Measurements from ENCODE around the gene SRSF6. TPM values are rescaled to one million over a fixed set of nuclear protein-coding genes. Genes with fewer than 3 reads are reported as not detected.
"Not testable (repeated sequence)": the region's sequence is repeated elsewhere in the genome, so short reads cannot be mapped to it uniquely, and the experiment has no call there.

SRSF6 gene
- polyA plus RNA-seq, 3 donors from 2014 or later = 18.7 to 43.7 (median 25.4) TPM

DNA sequence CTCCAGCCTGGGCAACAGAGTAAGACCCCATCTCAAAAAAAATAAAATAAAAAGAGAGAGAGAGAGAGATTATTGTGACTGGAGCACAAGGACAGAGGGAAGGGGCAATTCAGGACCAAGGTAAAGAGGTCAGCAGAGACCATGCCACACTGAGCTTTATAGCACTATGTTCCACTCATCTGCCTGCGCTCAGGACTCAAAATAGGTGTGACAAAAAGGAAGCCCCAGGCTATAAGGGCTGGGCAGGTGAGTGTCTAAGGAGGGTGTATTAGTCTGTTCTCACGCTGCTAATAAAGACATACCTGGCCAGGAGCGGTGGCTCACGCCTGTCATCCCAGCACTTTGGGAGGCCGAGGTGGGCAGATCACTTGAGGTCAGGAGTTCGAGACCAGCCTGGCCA is 23.1 kb upstream of the SRSF6 start:
- Mint-ChIP-seq H3K9me3 (no peaks in the 10 kb centered on the region), H3K36me3 (no peaks in the 10 kb centered on the region), H3K27ac (no peak overlapping the region), H3K27me3 (ENCODE audit: low read depth in 3 of 3) (peaks cover 2 to 22% (median 5%) of the 10 kb centered on the region in 3 donors), H3K4me1 (no peaks in the 10 kb centered on the region), H3K4me3 (no peak overlapping the region)
- no peak for DNase-seq

GRCh38 chr20:43438578-43439316 is 18.9 kb upstream of the SRSF6 start:
- H3K4me3 Mint-ChIP-seq = no peak overlapping the region
- no peak for DNase-seq
- no peaks in the 10 kb centered on the region for H3K9me3 Mint-ChIP-seq
- no peak overlapping the region for H3K27ac Mint-ChIP-seq
- peaks cover 0 to 19% (median 2%) of the 10 kb centered on the region in 3 donors for H3K27me3 Mint-ChIP-seq (ENCODE audit: low read depth in 3 of 3)
- peaks cover 0 to 2% (median 0%) of the 10 kb centered on the region in 3 donors for H3K36me3 Mint-ChIP-seq
- no peaks in the 10 kb centered on the region for H3K4me1 Mint-ChIP-seq

- no peak for DNase-seq
- Mint-ChIP-seq H3K36me3 (peaks cover 0 to 5% (median 0%) of the 10 kb centered on the region in 3 donors), H3K27ac (no peak overlapping the region), H3K9me3 (no peaks in the 10 kb centered on the region), H3K4me3 (no peak overlapping the region), H3K4me1 (no peaks in the 10 kb centered on the region), H3K27me3 (ENCODE audit: low read depth in 3 of 3) (peaks cover 2 to 13% (median 4%) of the 10 kb centered on the region in 3 donors)
Measured at GRCh38 chr20:43440531-43440930, 17.2 kb upstream of the SRSF6 start.

DNA sequence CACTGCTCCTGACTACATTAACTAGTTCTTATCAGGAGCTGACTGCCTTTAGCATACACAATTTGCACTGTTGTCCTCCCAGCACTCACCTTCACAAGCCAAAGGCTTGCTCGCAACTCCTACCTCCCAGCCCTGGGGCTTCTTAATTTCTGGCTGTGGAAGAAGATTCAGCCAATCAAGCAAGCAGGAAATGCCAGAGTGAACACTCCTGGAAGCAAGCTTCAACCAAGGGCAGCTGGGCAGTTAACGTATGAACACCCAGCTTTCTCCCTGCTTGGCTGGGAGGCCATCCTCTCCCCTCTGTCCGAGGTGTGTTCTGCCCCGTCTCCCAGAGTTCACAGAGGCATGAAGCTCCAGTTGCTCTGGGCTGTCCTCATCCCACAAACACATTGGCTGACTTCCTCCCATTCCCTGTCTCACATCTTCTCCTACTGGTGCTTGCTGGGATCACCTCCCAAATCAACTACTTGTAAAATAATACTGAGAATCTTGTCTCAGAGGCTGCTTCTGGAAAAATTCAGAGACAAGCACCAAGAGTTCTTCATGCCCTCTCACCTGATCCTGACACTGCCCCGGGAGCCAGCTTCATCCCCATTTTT is 15.3 kb upstream of the SRSF6 start:
- DNase-seq = no peak
- H3K9me3 Mint-ChIP-seq = no peaks in the 10 kb centered on the region
- H3K36me3 Mint-ChIP-seq = peaks cover 0 to 5% (median 0%) of the 10 kb centered on the region in 3 donors
- H3K27ac Mint-ChIP-seq = no peak overlapping the region
- no peaks in the 10 kb centered on the region for H3K4me1 Mint-ChIP-seq
- no peak overlapping the region for H3K4me3 Mint-ChIP-seq
- H3K27me3 Mint-ChIP-seq (ENCODE audit: low read depth in 3 of 3) = peaks cover 2 to 10% (median 4%) of the 10 kb centered on the region in 3 donors

GRCh38 chr20:43444107-43444506 is 13.6 kb upstream of the SRSF6 start:
- H3K36me3 Mint-ChIP-seq = peaks cover 0 to 5% (median 0%) of the 10 kb centered on the region in 3 donors
- H3K9me3 Mint-ChIP-seq = no peaks in the 10 kb centered on the region
- no peak overlapping the region for H3K4me3 Mint-ChIP-seq
- no peak for DNase-seq
- H3K27me3 Mint-ChIP-seq (ENCODE audit: low read depth in 3 of 3) = peaks cover 3 to 16% (median 4%) of the 10 kb centered on the region in 3 donors
- H3K4me1 Mint-ChIP-seq = no peaks in the 10 kb centered on the region
- H3K27ac Mint-ChIP-seq = no peak overlapping the region

DNA sequence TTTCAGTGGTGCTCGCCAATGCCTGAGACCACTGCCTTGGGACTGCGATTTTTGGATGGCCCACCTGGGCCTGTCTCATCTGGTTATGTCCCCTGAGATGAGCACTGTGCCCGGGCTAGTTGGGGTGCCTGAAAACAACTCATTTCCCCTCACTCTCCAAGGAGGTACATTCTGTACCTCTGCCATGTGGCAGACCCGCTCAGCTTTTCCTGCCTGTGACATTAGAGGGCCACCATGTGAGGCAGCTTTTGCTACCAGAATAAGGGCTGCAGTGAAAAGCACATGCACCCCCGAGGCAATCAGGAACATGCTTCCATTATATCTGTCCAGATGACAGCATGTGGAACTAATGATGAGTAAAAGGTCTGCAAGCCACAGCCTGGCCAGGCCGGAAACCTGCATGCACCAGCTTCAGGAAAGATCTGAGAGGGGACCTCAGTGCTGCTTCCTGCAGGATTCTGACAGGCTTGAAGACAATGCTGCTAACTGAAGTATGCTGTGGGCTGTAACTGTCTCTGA is 11.3 kb upstream of the SRSF6 start:
- DNase-seq = no peak
- H3K36me3 Mint-ChIP-seq = peaks cover 0 to 5% (median 0%) of the 10 kb centered on the region in 3 donors
- no peak overlapping the region for H3K4me3 Mint-ChIP-seq
- H3K27me3 Mint-ChIP-seq (ENCODE audit: low read depth in 3 of 3) = peaks cover 3 to 26% (median 10%) of the 10 kb centered on the region in 3 donors
- no peaks in the 10 kb centered on the region for H3K9me3 Mint-ChIP-seq
- H3K4me1 Mint-ChIP-seq = no peaks in the 10 kb centered on the region
- H3K27ac Mint-ChIP-seq = no peak overlapping the region

DNA sequence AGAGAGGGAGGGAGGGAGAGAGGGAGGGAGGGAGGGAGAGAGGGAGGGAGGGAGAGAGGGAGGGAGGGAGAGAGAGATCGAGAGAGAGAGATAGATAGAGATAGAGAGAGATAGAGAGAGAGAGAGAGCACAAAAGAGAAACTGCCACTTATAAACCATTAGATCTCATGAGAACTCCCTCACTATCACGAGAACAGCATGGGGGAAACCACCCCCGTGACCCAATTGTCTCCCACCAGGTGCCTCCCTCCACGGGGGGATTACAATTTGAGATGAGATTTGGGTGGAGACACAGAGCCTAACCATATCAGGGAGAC is 9.3 kb upstream of the SRSF6 start:
- not testable (repeated sequence) for H3K9me3 Mint-ChIP-seq, H3K36me3 Mint-ChIP-seq, H3K4me1 Mint-ChIP-seq, H3K27ac Mint-ChIP-seq, DNase-seq, H3K4me3 Mint-ChIP-seq
- H3K27me3 Mint-ChIP-seq (ENCODE audit: low read depth in 3 of 3) = peaks cover 5 to 21% (median 10%) of the 10 kb centered on the region in 3 donors

DNA sequence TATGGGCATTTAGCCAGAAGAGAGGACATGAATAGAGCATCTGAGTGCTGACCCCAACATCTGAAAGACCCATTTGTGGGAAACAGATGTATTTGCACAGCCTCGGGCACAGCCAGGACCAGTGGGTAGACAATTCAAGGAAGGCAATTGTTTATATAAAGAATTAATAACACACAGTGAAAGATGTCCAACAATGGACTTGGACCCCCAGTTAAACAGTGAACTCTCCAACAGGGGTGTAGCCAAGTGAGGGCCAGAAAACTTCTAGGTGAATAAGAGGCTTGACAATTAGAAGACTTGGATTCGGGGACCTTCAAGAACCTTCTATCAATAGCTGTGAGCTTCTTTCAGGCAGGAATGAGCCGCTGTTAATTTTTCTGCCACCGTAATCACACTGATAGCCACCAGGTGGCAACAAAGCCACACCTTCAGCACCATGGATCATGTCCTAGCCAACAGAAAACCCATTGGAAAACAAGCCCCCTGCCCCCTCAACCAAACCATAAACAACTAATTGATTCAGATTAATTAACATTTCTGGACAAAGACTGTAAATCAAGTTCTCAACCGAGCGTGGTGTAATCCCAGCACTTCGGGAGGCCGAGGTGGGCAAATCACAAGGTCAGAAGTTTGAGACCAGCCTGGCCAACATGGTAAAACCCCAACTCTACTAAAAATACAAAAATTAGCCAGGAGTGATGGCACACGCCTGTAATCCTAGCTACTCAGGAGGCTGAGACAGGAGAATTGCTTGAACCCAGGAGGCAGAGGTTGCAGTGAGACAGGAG is 8.8 kb upstream of the SRSF6 start:
- Mint-ChIP-seq H3K27me3 (ENCODE audit: low read depth in 3 of 3) (peaks cover 6 to 21% (median 10%) of the 10 kb centered on the region in 3 donors), H3K27ac (no peak overlapping the region), H3K4me1 (no peaks in the 10 kb centered on the region), H3K9me3 (no peaks in the 10 kb centered on the region), H3K36me3 (peaks cover 0 to 1% (median 0%) of the 10 kb centered on the region in 3 donors), H3K4me3 (no peak overlapping the region)
- peak in 1 of 3 donors; percentile 37 for DNase-seq

- Mint-ChIP-seq H3K4me1 (no peaks in the 10 kb centered on the region), H3K27me3 (ENCODE audit: low read depth in 3 of 3) (peaks cover 6 to 25% (median 8%) of the 10 kb centered on the region in 3 donors), H3K9me3 (no peaks in the 10 kb centered on the region), H3K36me3 (no peaks in the 10 kb centered on the region), H3K4me3 (no peak overlapping the region), H3K27ac (no peak overlapping the region)
- DNase-seq = no peak
Measured at GRCh38 chr20:43450841-43451799, 6.6 kb upstream of the SRSF6 start.

- Mint-ChIP-seq H3K27ac (no peak overlapping the region), H3K4me1 (peaks cover 10 to 13% of the 10 kb centered on the region in 2 donors), H3K36me3 (no peaks in the 10 kb centered on the region), H3K4me3 (no peak overlapping the region), H3K27me3 (ENCODE audit: low read depth in 3 of 3) (peaks cover 9 to 31% (median 12%) of the 10 kb centered on the region in 3 donors), H3K9me3 (peaks cover 0 to 2% (median 0%) of the 10 kb centered on the region in 6 donors)
- DNase-seq = no peak
Measured at GRCh38 chr20:43452404-43453126, 5.1 kb upstream of the SRSF6 start.

DNA sequence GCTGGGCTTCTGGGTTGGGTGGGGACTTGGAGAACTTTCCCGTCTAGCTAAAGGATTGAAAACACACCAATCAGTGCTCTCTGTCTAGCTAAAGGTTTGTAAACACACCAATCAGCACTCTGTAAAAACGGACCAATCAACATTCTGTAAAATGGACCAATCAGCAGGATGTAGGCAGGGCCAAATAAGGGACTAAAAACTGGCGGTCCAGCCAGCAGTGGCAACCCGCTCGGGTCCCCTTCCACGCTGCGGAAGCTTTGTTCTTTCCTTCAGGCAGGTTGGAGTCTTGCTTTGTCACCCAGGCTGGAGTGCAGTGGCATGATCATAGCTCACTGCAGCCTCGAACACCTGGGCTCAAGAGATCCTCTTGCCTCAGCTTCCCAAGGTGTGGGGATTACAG is 1.4 kb upstream of the SRSF6 start:
- Mint-ChIP-seq H3K4me1 (peaks cover 29 to 42% of the 10 kb centered on the region in 2 donors), H3K36me3 (peaks cover 0 to 17% (median 16%) of the 10 kb centered on the region in 3 donors), H3K4me3 (peak overlapping the region; percentile 92 to 100 (median 97)), H3K27me3 (ENCODE audit: low read depth in 3 of 3) (peaks cover 8 to 29% (median 27%) of the 10 kb centered on the region in 3 donors), H3K27ac (peak overlapping the region in 1 of 6 donors; percentile 24)
- not testable (repeated sequence) for H3K9me3 Mint-ChIP-seq, DNase-seq

DNA sequence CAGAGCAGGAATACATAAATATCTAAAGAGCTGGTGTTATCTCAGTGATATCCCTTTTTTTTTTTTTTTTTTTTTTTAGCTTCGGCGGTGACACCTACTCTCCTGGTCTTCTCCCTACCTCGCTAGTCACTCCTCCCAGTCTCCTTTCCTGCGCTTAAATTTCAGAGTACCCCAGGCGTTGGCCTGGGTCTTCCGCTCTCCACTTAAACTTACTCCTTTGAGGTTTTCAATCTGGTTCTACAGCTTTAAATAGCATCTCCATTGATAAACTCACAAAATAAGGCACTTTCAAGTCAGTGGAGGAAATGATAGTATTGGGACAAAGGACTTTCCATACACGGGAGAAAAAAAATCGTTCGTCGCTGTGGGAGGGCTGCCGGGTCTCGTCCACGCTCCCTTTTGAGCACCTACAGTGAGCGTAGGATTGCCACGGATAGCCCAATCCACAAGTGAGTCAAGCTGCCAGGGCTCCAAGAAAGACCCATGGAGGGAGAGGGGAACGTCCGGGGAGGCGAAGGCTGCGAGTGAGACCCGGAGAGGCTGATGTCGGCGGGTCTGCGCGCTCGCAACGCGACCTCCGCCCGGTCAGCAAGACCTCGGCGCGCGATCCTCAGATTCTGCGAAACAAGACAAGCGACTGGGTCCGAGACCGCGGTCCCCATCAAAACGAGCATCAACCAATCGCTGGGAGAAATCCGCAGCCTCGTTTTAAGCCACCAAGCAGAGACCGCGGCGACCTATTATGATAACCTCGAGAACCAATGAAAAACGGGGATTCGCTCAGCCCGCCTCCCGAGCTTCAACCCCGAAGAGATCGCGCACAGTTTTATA is 672 bp upstream of the SRSF6 start:
- H3K4me1 Mint-ChIP-seq = peaks cover 34 to 50% of the 10 kb centered on the region in 2 donors
- peak overlapping the region; percentile 92 to 100 (median 97) for H3K4me3 Mint-ChIP-seq
- peaks cover 8 to 29% (median 27%) of the 10 kb centered on the region in 3 donors for H3K27me3 Mint-ChIP-seq (ENCODE audit: low read depth in 3 of 3)
- peaks cover 0 to 23% (median 21%) of the 10 kb centered on the region in 3 donors for H3K36me3 Mint-ChIP-seq
- H3K9me3 Mint-ChIP-seq = peaks cover 0 to 2% (median 0%) of the 10 kb centered on the region in 6 donors
- DNase-seq = peak; percentile 86 to 88 (median 87)
- H3K27ac Mint-ChIP-seq = peak overlapping the region; percentile 95 to 100 (median 98)

All from immature natural killer cell (primary cell).